GM20000 (cell line): ENCODE measurements around the gene SORD.

Experiments used
- DNase-seq: peaks from one replicate; pipeline ENCODE4 v3.0.0; 2012; ENCODE audit warnings: low spot score
- TF ChIP-seq, protein P1 (sequence below): IDR thresholded peaks from 2 replicates; pipeline ENCODE4 v1.5.1; 2012; ENCODE audit warnings: mild to moderate bottlenecking, control low read depth; ENCODE audit errors: extremely low read depth, missing control alignments

Gene SORD

DNA sequence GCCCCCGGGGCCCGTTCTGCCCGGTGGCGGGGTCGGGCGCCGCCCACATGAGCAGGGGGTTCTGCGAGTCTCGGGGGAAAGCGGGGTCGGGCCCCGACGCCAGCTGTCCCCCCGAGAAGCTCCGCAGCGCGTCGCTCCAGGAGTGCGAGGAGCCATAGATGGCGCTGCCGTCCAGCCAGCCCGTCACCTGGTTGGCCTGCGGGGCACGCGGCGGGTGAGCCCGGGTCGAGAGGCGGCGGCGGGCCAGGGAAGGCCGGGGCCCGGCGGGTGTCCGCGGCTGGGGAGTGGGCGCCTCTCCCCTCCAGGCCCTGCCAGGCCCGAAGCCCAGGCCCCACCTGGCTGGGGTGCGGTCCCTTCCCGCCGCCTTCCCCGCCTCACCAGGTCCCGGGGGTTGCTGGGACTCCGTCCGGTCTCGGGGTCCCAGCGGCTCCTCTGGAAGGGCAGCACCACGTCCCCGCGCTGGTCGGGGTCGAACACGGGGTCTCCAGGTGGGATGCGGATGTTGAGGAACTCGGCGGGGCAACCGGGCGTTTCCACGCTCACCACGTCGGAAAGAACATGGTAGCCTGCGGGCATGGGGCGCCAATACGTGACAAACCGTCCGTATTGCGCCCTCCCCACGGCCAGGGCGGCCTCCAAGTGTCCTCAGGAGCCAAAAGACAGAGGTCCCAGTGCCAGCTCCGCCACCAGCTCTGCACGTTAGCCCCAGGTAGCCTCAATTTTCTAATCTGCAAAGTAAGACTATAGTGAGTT is 88.6 kb downstream of the SORD start:
- TF ChIP-seq, protein P1, sequence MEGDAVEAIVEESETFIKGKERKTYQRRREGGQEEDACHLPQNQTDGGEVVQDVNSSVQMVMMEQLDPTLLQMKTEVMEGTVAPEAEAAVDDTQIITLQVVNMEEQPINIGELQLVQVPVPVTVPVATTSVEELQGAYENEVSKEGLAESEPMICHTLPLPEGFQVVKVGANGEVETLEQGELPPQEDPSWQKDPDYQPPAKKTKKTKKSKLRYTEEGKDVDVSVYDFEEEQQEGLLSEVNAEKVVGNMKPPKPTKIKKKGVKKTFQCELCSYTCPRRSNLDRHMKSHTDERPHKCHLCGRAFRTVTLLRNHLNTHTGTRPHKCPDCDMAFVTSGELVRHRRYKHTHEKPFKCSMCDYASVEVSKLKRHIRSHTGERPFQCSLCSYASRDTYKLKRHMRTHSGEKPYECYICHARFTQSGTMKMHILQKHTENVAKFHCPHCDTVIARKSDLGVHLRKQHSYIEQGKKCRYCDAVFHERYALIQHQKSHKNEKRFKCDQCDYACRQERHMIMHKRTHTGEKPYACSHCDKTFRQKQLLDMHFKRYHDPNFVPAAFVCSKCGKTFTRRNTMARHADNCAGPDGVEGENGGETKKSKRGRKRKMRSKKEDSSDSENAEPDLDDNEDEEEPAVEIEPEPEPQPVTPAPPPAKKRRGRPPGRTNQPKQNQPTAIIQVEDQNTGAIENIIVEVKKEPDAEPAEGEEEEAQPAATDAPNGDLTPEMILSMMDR, result no peak
- no peak for DNase-seq

DNA sequence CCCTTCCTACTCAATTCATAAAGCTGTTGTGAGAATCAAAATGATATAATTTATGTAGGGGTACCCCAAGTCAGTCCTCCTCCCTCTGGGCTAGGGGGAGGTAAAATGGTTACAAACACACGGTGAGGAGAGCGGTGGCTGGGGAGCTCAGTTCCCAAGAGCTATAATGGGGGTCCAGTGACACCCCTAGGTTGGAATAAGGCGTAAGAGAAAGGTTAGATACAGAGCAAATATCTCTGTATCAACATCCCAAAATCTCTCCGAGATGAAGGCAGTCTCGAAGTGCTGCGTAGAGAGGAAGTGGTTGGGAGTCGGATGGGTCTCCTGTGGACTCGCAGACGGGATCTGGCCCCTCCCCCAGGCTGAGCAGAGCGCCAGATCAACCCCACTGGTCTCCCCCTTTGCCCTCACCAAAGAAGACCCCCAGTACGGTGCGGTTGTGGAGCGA is 89.2 kb downstream of the SORD start:
- DNase-seq, result no peak
- TF ChIP-seq, protein P1, result no peak

DNA sequence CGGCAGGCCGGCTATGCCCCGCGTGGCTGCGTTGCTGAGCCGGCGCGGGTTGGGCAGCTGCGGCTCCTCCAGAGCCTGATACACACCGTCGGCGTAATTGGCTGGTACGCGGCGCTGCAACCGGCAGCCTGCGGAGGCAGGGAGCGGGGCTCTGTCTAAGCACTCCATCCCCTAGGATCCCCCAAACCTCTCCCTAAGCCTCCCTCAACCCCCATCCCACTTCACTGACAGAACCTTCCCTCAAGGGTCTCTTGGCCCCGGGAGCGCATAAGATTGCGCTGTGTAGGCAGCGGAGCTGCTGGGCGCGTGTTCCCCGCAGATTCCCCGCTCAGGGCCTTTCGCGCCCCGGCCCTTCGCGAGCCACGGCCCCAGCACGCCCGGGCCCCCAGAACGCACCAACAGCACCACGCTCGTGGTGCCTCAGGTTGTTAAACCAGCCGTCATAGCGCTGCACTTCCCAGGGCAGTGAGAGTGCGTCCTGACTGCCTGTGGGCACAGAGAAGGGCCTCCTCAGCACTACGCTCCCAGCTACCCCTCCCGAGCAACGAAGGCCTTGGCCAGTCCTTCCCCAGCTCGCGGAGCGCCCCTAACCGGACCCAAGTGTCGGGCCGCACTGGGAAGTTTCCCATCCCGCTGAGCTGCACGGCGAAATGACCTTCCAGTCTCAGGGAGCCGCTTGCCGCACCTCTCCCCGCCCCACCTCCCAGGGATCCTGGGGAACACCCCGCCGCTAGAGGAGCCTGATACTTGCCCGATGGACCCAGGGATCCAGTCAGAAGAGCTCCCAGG is 89.8 kb downstream of the SORD start:
- DNase-seq, result no peak
- TF ChIP-seq, protein P1, result no peak

DNA sequence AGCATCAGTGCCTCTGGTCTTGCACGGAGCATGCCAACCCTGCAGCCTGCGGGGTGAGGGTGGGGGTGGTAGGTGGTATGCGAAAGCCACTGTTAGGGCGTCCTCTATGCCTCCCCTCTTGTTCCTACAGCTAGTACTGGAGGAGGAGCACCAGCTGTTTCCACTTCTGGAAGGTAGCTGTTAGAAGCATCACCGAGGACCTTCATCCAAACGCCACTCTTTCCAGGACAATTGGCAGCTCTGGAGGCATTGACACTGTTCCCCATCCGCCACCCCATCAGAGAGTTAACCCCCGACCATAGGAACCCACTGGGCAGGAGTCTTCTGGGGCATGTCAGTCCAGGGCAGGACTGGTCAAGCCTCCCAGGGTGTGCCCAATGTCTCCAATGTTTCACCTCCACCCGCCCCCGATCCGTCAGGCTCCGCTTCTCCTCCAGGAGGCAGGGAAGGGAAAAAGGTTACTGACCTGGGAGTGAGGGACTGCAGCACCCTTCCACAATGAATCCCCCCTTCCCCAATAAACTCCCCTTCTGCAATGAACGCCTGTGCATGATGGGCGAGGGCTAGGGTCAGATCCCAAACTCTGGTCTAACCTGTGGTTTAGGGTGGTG is 90.5 kb downstream of the SORD start:
- no peak for DNase-seq
- TF ChIP-seq, protein P1, result no peak

DNA sequence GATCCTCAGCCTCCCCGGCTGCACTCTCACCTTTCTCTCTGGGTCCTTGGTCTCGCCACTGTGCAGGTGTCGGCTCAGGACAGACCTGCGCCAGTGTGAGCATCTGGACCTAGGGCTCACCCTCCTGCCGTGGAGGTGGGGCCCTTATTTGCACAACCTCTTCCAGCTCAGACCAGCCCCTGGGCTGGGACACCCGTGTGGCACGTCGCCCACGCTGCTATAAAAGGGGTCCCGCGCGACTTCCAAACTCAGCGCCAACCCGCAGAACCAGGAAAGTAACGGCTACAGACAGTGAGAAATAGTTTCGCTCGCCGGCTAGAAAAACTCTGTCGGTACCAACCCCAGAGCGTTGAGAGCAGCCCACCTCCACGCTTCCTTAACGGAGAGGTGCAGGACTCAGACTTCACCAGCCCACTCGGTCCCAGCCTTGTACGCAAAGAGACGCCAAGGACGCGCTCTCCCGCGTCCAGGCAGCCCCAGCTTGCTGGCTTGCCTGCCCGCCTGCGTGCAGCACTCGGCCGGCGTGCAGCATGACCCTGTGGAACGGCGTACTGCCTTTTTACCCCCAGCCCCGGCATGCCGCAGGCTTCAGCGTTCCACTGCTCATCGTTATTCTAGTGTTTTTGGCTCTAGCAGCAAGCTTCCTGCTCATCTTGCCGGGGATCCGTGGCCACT is 91.2 kb downstream of the SORD start, which contains the start of the genes DUOX2 and DUOXA2:
TSS of gene DUOX2 (minus strand) at position 97 of the 675 bp plus-strand sequence. CDS start 761 bp downstream, outside the sequence.
TSS of gene DUOXA2 (plus strand) at position 251 of the 675 bp plus-strand sequence. CDS start at position 531, 280 bp downstream.
- DNase-seq, result no peak

DNA sequence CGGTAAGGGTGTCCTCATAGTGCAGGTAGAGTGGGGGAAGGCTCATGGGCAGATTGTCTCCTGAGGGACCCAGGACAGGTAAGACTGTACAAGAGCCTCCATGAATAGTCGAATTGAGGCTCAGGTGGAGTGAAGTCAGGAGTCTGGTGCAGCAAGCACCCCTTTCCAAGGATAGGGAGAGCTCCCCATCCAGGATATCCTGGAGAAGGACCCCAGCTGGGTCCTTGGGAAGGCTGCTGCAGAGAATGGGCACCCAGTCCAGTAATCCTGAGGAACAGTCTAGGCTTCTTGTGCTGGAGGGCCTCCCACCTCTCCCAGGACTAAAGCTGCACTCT is 91.7 kb downstream of the SORD start:
- no peak for DNase-seq
- TF ChIP-seq, protein P1, result no peak

More for the DNA sequence above, 91.2 kb downstream of the SORD start, which contains the start of the genes DUOX2 and DUOXA2:
- TF ChIP-seq, protein P1, result no peak
